Measurements from ENCODE around the gene HSD11B1L.

HSD11B1L gene

GRCh38 chr19:5692723-5693194, 11.9 kb downstream of the HSD11B1L start:
- H3K9ac ChIP-seq (ENCODE audit: low read length): no peak overlapping the region
- peaks cover 39% of the 10 kb centered on the region for H3K36me3 ChIP-seq (ENCODE audit: control insufficient read depth, insufficient read depth, low read length)
- H3K4me1 ChIP-seq (ENCODE audit: control insufficient read depth, insufficient read depth, low read length): peaks cover 4% of the 10 kb centered on the region
- H3K4me3 ChIP-seq (ENCODE audit: low read length): no peak overlapping the region
- no peaks in the 10 kb centered on the region for H3K27me3 ChIP-seq (ENCODE audit: control insufficient read depth, insufficient read depth, low read length)
- H3K27ac ChIP-seq (ENCODE audit: low read depth, low read length): no peak overlapping the region

GRCh38 chr19:5693195-5694166, 12.7 kb downstream of the HSD11B1L start:
- no peaks in the 10 kb centered on the region for H3K27me3 ChIP-seq (ENCODE audit: control insufficient read depth, insufficient read depth, low read length)
- peaks cover 39% of the 10 kb centered on the region for H3K36me3 ChIP-seq (ENCODE audit: control insufficient read depth, insufficient read depth, low read length)
- peaks cover 4% of the 10 kb centered on the region for H3K4me1 ChIP-seq (ENCODE audit: control insufficient read depth, insufficient read depth, low read length)
- H3K9ac ChIP-seq (ENCODE audit: low read length): peak overlapping the region; percentile 21
- no peak overlapping the region for H3K4me3 ChIP-seq (ENCODE audit: low read length)
- no peak overlapping the region for H3K27ac ChIP-seq (ENCODE audit: low read depth, low read length)

- Histone ChIP-seq H3K4me1 (ENCODE audit: control insufficient read depth, insufficient read depth, low read length) (peaks cover 4% of the 10 kb centered on the region), H3K4me3 (ENCODE audit: low read length) (no peak overlapping the region), H3K9ac (ENCODE audit: low read length) (no peak overlapping the region), H3K27ac (ENCODE audit: low read depth, low read length) (no peak overlapping the region), H3K27me3 (ENCODE audit: control insufficient read depth, insufficient read depth, low read length) (no peaks in the 10 kb centered on the region), H3K36me3 (ENCODE audit: control insufficient read depth, insufficient read depth, low read length) (peaks cover 44% of the 10 kb centered on the region)
Measured at GRCh38 chr19:5694167-5694955, 13.5 kb downstream of the HSD11B1L start.

GRCh38 chr19:5694956-5695648, 14.3 kb downstream of the HSD11B1L start:
- H3K4me3 ChIP-seq (ENCODE audit: low read length): no peak overlapping the region
- peaks cover 4% of the 10 kb centered on the region for H3K4me1 ChIP-seq (ENCODE audit: control insufficient read depth, insufficient read depth, low read length)
- no peaks in the 10 kb centered on the region for H3K27me3 ChIP-seq (ENCODE audit: control insufficient read depth, insufficient read depth, low read length)
- peaks cover 44% of the 10 kb centered on the region for H3K36me3 ChIP-seq (ENCODE audit: control insufficient read depth, insufficient read depth, low read length)
- H3K9ac ChIP-seq (ENCODE audit: low read length): no peak overlapping the region
- H3K27ac ChIP-seq (ENCODE audit: low read depth, low read length): no peak overlapping the region

- Histone ChIP-seq H3K4me3 (ENCODE audit: low read length) (no peak overlapping the region), H3K9ac (ENCODE audit: low read length) (no peak overlapping the region), H3K4me1 (ENCODE audit: control insufficient read depth, insufficient read depth, low read length) (peaks cover 4% of the 10 kb centered on the region), H3K36me3 (ENCODE audit: control insufficient read depth, insufficient read depth, low read length) (peaks cover 47% of the 10 kb centered on the region), H3K27me3 (ENCODE audit: control insufficient read depth, insufficient read depth, low read length) (no peaks in the 10 kb centered on the region), H3K27ac (ENCODE audit: low read depth, low read length) (no peak overlapping the region)
Measured at GRCh38 chr19:5695649-5696195, 14.9 kb downstream of the HSD11B1L start.

- Histone ChIP-seq H3K36me3 (ENCODE audit: control insufficient read depth, insufficient read depth, low read length) (peaks cover 48% of the 10 kb centered on the region), H3K4me3 (ENCODE audit: low read length) (no peak overlapping the region), H3K27ac (ENCODE audit: low read depth, low read length) (no peak overlapping the region), H3K27me3 (ENCODE audit: control insufficient read depth, insufficient read depth, low read length) (no peaks in the 10 kb centered on the region), H3K4me1 (ENCODE audit: control insufficient read depth, insufficient read depth, low read length) (peaks cover 4% of the 10 kb centered on the region), H3K9ac (ENCODE audit: low read length) (no peak overlapping the region)
Measured at GRCh38 chr19:5696196-5697021, 15.6 kb downstream of the HSD11B1L start.

- no peak overlapping the region for H3K4me3 ChIP-seq (ENCODE audit: low read length)
- no peak overlapping the region for H3K9ac ChIP-seq (ENCODE audit: low read length)
- peaks cover 47% of the 10 kb centered on the region for H3K36me3 ChIP-seq (ENCODE audit: control insufficient read depth, insufficient read depth, low read length)
- no peak overlapping the region for H3K27ac ChIP-seq (ENCODE audit: low read depth, low read length)
- no peaks in the 10 kb centered on the region for H3K27me3 ChIP-seq (ENCODE audit: control insufficient read depth, insufficient read depth, low read length)
- H3K4me1 ChIP-seq (ENCODE audit: control insufficient read depth, insufficient read depth, low read length): no peaks in the 10 kb centered on the region
Measured at GRCh38 chr19:5697022-5697889, 16.4 kb downstream of the HSD11B1L start.

GRCh38 chr19:5697890-5698634, 17.2 kb downstream of the HSD11B1L start:
- Histone ChIP-seq H3K4me1 (ENCODE audit: control insufficient read depth, insufficient read depth, low read length) (no peaks in the 10 kb centered on the region), H3K27me3 (ENCODE audit: control insufficient read depth, insufficient read depth, low read length) (no peaks in the 10 kb centered on the region), H3K27ac (ENCODE audit: low read depth, low read length) (no peak overlapping the region), H3K9ac (ENCODE audit: low read length) (no peak overlapping the region), H3K36me3 (ENCODE audit: control insufficient read depth, insufficient read depth, low read length) (peaks cover 40% of the 10 kb centered on the region), H3K4me3 (ENCODE audit: low read length) (no peak overlapping the region)

GRCh38 chr19:5698635-5699422, 18.0 kb downstream of the HSD11B1L start:
- H3K27me3 ChIP-seq (ENCODE audit: control insufficient read depth, insufficient read depth, low read length): no peaks in the 10 kb centered on the region
- peaks cover 40% of the 10 kb centered on the region for H3K36me3 ChIP-seq (ENCODE audit: control insufficient read depth, insufficient read depth, low read length)
- no peak overlapping the region for H3K4me3 ChIP-seq (ENCODE audit: low read length)
- no peaks in the 10 kb centered on the region for H3K4me1 ChIP-seq (ENCODE audit: control insufficient read depth, insufficient read depth, low read length)
- H3K9ac ChIP-seq (ENCODE audit: low read length): no peak overlapping the region
- no peak overlapping the region for H3K27ac ChIP-seq (ENCODE audit: low read depth, low read length)

Measured in rectal smooth muscle tissue (tissue), 1 donor.